ENCODE measurements around the gene GM2A.

The GM2A gene

GRCh38 chr5:151252762-151253604, at the start of gene GM2A:
TSS of gene GM2A (plus strand) at chr5:151253185. CDS start at chr5:151253217, 32 bp downstream.
- peak; percentile 98 to 99 for DNase-seq (ENCODE audit: low read depth in 2 of 2)

- DNase-seq (ENCODE audit: low read depth in 2 of 2): no peak
These were observed 48.9 kb upstream of the GM2A start for GRCh38 chr5:151204051-151204450.

- DNase-seq (ENCODE audit: low read depth in 2 of 2): no peak
These were observed 47.6 kb upstream of the GM2A start for GRCh38 chr5:151205411-151205810.

GRCh38 chr5:151208481-151208914, 44.5 kb upstream of the GM2A start:
- no peak for DNase-seq (ENCODE audit: low read depth in 2 of 2)

GRCh38 chr5:151212406-151212798, 40.6 kb upstream of the GM2A start:
- no peak for DNase-seq (ENCODE audit: low read depth in 2 of 2)

GRCh38 chr5:151213803-151214613, 39.0 kb upstream of the GM2A start:
- DNase-seq (ENCODE audit: low read depth in 2 of 2): peak; percentile 64 to 74

- no peak for DNase-seq (ENCODE audit: low read depth in 2 of 2)
These were observed 38.1 kb upstream of the GM2A start for GRCh38 chr5:151214614-151215545.

- DNase-seq (ENCODE audit: low read depth in 2 of 2): no peak
These were observed 37.5 kb upstream of the GM2A start for GRCh38 chr5:151215546-151215880.

GRCh38 chr5:151216781-151217180, 36.2 kb upstream of the GM2A start:
- no peak for DNase-seq (ENCODE audit: low read depth in 2 of 2)

GRCh38 chr5:151218177-151218576, 34.8 kb upstream of the GM2A start:
- no peak for DNase-seq (ENCODE audit: low read depth in 2 of 2)

GRCh38 chr5:151219138-151219537, 33.8 kb upstream of the GM2A start:
- DNase-seq (ENCODE audit: low read depth in 2 of 2): no peak

- DNase-seq (ENCODE audit: low read depth in 2 of 2): no peak
These were observed 33.2 kb upstream of the GM2A start for GRCh38 chr5:151219789-151220188.

- no peak for DNase-seq (ENCODE audit: low read depth in 2 of 2)
These were observed 31.4 kb upstream of the GM2A start for GRCh38 chr5:151221574-151221973.

GRCh38 chr5:151222054-151222789, 30.8 kb upstream of the GM2A start:
- DNase-seq (ENCODE audit: low read depth in 2 of 2): no peak

- peak in 1 of 2 donors; percentile 40 for DNase-seq (ENCODE audit: low read depth in 2 of 2)
These were observed 30.1 kb upstream of the GM2A start for GRCh38 chr5:151222790-151223446.

GRCh38 chr5:151223447-151224264, 29.3 kb upstream of the GM2A start, which contains the start of gene CCDC69:
TSS of gene CCDC69 (minus strand) at chr5:151224092. CDS start at chr5:151223970, 122 bp downstream.
- DNase-seq (ENCODE audit: low read depth in 2 of 2): peak in 1 of 2 donors; percentile 41

GRCh38 chr5:151224372-151224771, 28.6 kb upstream of the GM2A start:
- DNase-seq (ENCODE audit: low read depth in 2 of 2): no peak

GRCh38 chr5:151225071-151225470, 27.9 kb upstream of the GM2A start:
- no peak for DNase-seq (ENCODE audit: low read depth in 2 of 2)

- no peak for DNase-seq (ENCODE audit: low read depth in 2 of 2)
These were observed 27.5 kb upstream of the GM2A start for GRCh38 chr5:151225475-151225874.
